Spleen (tissue), 11 donors: Measurements from ENCODE around the gene TMEM115. TPM values are rescaled to one million over a fixed set of nuclear protein-coding genes. Genes with fewer than 3 reads are reported as not detected.

Experiments
- DNase-seq: peaks from one replicate; pipeline ENCODE4 v3.0.0-alpha.2; 2020
- H3K27ac ChIP-seq, 8 donors: fragments of 200-600 bp; sonication (generic) in 7 of 8; 1 replicate in 4 of 8; 2 replicates in 4 of 8; pipeline versions ENCODE4 v1.5.0 to v1.8.0; 2016 to 2021; ENCODE audit warnings: inconsistent platforms in 4 of 8, mild to moderate bottlenecking in 4 of 8, moderate library complexity in 1 of 8
- H3K27me3 ChIP-seq, 7 donors: fragments of 200-600 bp; sonication (generic) in 6 of 7; replicated peaks in 1 of 7; 1 replicate in 4 of 7; 2 replicates in 3 of 7; pipeline versions ENCODE4 v1.5.0 to v1.8.0; 2016 to 2021; ENCODE audit warnings: inconsistent platforms in 3 of 7, mild to moderate bottlenecking in 1 of 7
- H3K36me3 ChIP-seq, 6 donors: fragments of 200-600 bp; sonication (generic) in 5 of 6; 1 replicate in 4 of 6; 2 replicates in 2 of 6; pipeline versions ENCODE4 v1.5.0 to v1.8.0; 2016 to 2021; ENCODE audit warnings: inconsistent platforms in 2 of 6
- H3K4me1 ChIP-seq, 6 donors: fragments of 200-600 bp; sonication (generic) in 5 of 6; 1 replicate in 3 of 6; 2 replicates in 3 of 6; pipeline versions ENCODE4 v1.5.0 to v1.8.0; 2016 to 2021; ENCODE audit warnings: inconsistent platforms in 3 of 6
- H3K4me3 ChIP-seq, 8 donors: fragments of 200-600 bp; sonication (generic) in 7 of 8; 1 replicate in 4 of 8; 2 replicates in 4 of 8; pipeline versions ENCODE4 v1.5.0 to v1.8.0; 2016 to 2021; ENCODE audit warnings: inconsistent platforms in 4 of 8, mild to moderate bottlenecking in 4 of 8, moderate library complexity in 2 of 8
- H3K9me3 ChIP-seq, 8 donors: fragments of 200-600 bp; sonication (generic) in 7 of 8; 1 replicate in 4 of 8; 2 replicates in 4 of 8; pipeline versions ENCODE4 v1.5.0 to v1.8.0; 2016 to 2021; ENCODE audit warnings: inconsistent platforms in 4 of 8
- POLR2A ChIP-seq, 3 donors: fragments of 450-650 bp; IDR thresholded peaks; one replicate each; pipeline ENCODE4 v1.5.1; 2017; ENCODE audit warnings: antibody characterized with exemption in 3 of 3, mild to moderate bottlenecking in 1 of 3
- POLR2AphosphoS5 ChIP-seq, 3 donors: sonication (generic); formaldehyde crosslinking; IDR thresholded peaks; one replicate each; pipeline ENCODE4 v1.5.1; 2017; ENCODE audit warnings: antibody characterized with exemption in 3 of 3
- WGBS, 5 donors: extraction: QIAGEN DNeasy Blood & Tissue Kit in 3 of 5; methylation state at CpG; one replicate each; pipeline versions ENCODE4 v1.1.5 to v1.1.7; 2013 to 2018; 5-methylcytosine and 5-hydroxymethylcytosine counted together
- intact Hi-C: fragments of 100-400 bp; cut with DNase I; formaldehyde crosslinking; loops from one replicate; pipeline ENCODE4 v1.15.0; 2023; ENCODE audit warnings: low total_unique reads
- polyA plus RNA-seq, 3 donors: library from polyadenylated mRNA; stranded (reverse); fragments of 200-250 nt; gene quantifications; one replicate each; pipeline ENCODE4 v1.2.1, GENCODE V29; 2013
- total RNA-seq, 7 donors: library from RNA; depleted of rRNA in 3 of 7; stranded (reverse); fragments of >200 nt in 3 of 7; fragmentation: NEBNext Ultra II Directional in 4 of 7; extraction: Animal tissue kit (Norgen Biotek cat#: 25700) in 4 of 7; gene quantifications; one replicate each; pipeline versions ENCODE4 v1.1.0 to v1.2.1, GENCODE V29; 2016 to 2021
- TF ChIP-seq, protein P1 (sequence below), 11 experiments: fragments of 200-600 bp in 7 of 11; fragments of 450-650 bp in 4 of 11; sonication (generic) in 4 of 11; IDR thresholded peaks in 8 of 11; conservative IDR thresholded peaks in 3 of 11; 1 replicate in 7 of 11; 2 replicates in 4 of 11; pipeline versions ENCODE4 v1.4.0 to v1.8.0; 2016 to 2021; ENCODE audit warnings: antibody characterized with exemption in 11 of 11, inconsistent platforms in 4 of 11, mild to moderate bottlenecking in 1 of 11
- donor health status: healthy with polysubstance abuse.
- donor health status: DM: no; HTN: no; CAD: no; lungs with moderate emphysema.
- donor health status: DM: no; HTN: no; CAD: no.
- donor health status: Bipolar disorder and iron deficiency.
- donor health status: healthy.
- donor health status: DM: no; HTN: no; CAD: no.
- donor health status: DM: yes; HTN: yes; CAD: no.

Gene TMEM115
- total and polyA plus RNA-seq, 10 donors: 14.0 to 49.2 (median 28.9) TPM

DNA sequence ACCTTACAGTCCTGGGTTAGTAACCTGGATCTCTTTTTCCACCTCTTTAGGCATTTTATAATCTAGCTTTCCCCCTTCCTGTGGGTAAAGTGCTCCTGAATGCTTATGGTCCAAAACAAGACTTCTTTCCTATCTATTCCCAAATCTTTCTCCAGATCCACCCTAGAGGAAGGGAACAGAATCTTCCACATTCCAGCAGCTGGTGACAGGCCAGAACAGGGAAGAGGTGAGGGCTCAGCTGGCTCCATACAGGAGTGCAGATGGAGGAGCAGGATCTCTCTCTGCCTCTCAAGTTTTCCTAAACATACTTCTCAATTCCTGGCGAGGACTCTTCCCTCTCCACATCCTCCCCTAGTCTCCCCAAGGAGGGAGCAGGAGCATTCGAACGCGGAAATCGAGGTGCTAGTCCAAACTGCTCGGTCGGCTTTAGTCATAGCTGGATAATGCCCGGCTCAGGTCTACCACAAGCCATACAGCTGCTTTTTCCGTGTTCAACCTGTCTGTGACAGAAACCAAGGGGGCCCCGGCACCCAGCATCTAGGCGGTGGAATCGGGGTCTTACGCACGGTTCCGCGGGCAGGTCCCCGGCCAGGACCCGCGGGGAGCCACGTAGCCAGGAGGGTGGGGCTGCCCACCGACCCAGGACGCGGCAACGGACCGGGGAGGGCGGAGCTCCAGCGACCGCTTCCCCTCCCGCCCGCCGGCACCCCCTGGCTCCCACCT, 22.7 kb downstream of the TMEM115 start:
- TF ChIP-seq POLR2AphosphoS5 (IDR thresholded peaks at IDR 0.05) (no peak), POLR2A (IDR thresholded peaks at IDR 0.05) (no peak)
- TF ChIP-seq, protein P1, sequence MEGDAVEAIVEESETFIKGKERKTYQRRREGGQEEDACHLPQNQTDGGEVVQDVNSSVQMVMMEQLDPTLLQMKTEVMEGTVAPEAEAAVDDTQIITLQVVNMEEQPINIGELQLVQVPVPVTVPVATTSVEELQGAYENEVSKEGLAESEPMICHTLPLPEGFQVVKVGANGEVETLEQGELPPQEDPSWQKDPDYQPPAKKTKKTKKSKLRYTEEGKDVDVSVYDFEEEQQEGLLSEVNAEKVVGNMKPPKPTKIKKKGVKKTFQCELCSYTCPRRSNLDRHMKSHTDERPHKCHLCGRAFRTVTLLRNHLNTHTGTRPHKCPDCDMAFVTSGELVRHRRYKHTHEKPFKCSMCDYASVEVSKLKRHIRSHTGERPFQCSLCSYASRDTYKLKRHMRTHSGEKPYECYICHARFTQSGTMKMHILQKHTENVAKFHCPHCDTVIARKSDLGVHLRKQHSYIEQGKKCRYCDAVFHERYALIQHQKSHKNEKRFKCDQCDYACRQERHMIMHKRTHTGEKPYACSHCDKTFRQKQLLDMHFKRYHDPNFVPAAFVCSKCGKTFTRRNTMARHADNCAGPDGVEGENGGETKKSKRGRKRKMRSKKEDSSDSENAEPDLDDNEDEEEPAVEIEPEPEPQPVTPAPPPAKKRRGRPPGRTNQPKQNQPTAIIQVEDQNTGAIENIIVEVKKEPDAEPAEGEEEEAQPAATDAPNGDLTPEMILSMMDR (IDR thresholded peaks at IDR 0.05 in 8 of 11, conservative IDR thresholded peaks at IDR 0.05 in 3 of 11): no peak
- DNase-seq: no peak
- 1 to 4% (median 2%) methylated on average over 16 to 31 of the region's 31 CpGs for WGBS, 5 donors
- Histone ChIP-seq H3K4me1 (peaks cover 62 to 97% (median 86%) of the 10 kb centered on the region in 6 donors), H3K4me3 (peak overlapping the region; percentile 54 to 86 (median 70)), H3K27me3 (no peaks in the 10 kb centered on the region), H3K9me3 (no peaks in the 10 kb centered on the region), H3K36me3 (peaks cover 0 to 40% (median 12%) of the 10 kb centered on the region in 6 donors), H3K27ac (peak overlapping the region; percentile 92 to 99 (median 98))
- intact Hi-C loops: no loop called here

DNA sequence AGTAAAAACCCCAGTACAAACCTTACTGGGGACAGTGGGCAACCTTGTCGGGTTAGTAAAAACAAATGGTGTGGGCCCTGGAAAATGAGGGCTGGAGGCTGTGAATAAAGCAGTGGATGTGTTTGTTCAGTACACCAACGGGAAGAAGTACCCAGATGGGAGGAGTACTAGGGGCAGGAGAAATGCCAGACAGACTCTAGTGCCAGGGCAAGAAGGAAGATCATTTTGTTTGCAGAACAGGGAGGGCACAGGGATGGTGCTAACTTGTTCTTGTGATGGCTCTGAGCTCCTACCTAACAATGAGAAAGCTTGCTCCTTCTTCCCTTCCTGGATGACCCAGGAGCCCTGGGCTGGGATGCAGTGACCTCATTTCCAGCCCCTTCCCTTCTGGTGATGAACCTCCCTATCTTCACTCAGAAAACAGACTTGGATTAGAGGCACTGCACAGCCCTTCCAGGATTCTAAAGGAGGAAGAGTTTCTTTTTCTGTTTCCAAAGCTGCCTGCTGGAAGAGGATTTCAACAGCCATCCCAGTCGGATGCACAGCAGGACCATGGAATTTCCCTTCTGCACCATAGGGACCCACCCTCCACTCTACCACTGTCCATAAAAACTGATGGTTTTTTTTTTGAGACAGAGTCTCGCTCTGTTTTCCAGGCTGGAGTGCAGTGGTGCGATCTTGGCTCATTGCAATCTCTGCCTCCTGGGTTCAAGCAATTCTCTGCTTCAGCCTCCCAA, 24.8 kb downstream of the TMEM115 start:
- DNase-seq: no peak
- Histone ChIP-seq H3K27ac (peak overlapping the region; percentile 44 to 99 (median 97)), H3K9me3 (no peaks in the 10 kb centered on the region), H3K4me3 (peak overlapping the region in 1 of 8 donors; percentile 27), H3K36me3 (peaks cover 0 to 61% (median 33%) of the 10 kb centered on the region in 6 donors), H3K27me3 (no peaks in the 10 kb centered on the region), H3K4me1 (peaks cover 49 to 95% (median 65%) of the 10 kb centered on the region in 6 donors)
- WGBS, 5 donors: 46 to 73% (median 65%) methylated on average over 5 of the region's 5 CpGs
- intact Hi-C loops: no loop called here
- no peak for TF ChIP-seq POLR2AphosphoS5 (IDR thresholded peaks at IDR 0.05)
- TF ChIP-seq POLR2A (IDR thresholded peaks at IDR 0.05): no peak
- TF ChIP-seq, protein P1 (IDR thresholded peaks at IDR 0.05 in 8 of 11, conservative IDR thresholded peaks at IDR 0.05 in 3 of 11): no peak

DNA sequence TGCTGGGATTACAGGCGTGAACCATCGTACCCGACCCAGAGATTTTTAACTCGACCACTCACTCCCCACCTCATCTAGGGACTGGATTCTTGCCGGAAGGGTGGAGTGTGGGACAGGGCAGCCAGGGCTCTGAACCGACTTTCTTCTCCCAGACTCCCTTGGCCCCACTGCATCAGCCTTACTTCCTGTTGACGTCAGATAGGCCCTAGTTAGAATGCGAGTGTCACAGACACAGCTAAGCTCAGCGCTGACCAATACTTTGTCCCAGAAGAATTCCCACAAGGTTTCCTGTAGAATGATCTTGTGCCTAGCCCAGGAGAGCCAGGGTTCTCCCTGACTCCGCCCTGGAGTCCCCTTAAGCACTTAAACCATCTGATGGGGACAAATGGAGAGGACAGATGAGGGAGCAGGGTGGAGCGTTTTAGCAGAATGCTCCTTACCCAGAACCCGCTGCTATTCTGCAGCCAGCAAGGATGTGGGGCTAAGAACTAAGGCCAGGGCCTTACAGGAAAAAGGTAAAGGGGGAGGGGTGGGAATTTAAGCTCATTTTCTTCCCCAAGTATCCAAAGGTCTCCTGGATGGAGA, 25.5 kb downstream of the TMEM115 start:
- no peaks in the 10 kb centered on the region for H3K27me3 ChIP-seq
- H3K9me3 ChIP-seq: no peaks in the 10 kb centered on the region
- H3K4me3 ChIP-seq: peak overlapping the region in 1 of 8 donors; percentile 27
- no peak for DNase-seq
- 49 to 77% (median 56%) methylated on average over 11 to 12 of the region's 12 CpGs for WGBS, 5 donors
- H3K36me3 ChIP-seq: peaks cover 0 to 68% (median 38%) of the 10 kb centered on the region in 6 donors
- intact Hi-C loops: no loop called here
- TF ChIP-seq POLR2AphosphoS5 (IDR thresholded peaks at IDR 0.05) (peak in 2 of 3 donors; percentile 52 to 80), POLR2A (IDR thresholded peaks at IDR 0.05) (no peak)
- TF ChIP-seq, protein P1 (IDR thresholded peaks at IDR 0.05 in 8 of 11, conservative IDR thresholded peaks at IDR 0.05 in 3 of 11): no peak
- H3K27ac ChIP-seq: peak overlapping the region; percentile 44 to 99 (median 97)
- H3K4me1 ChIP-seq: peaks cover 43 to 95% (median 62%) of the 10 kb centered on the region in 6 donors
